Ramos (cell line): Measurements from ENCODE around the gene EFHC2.
"Not testable (repeated sequence)": the region's sequence is repeated elsewhere in the genome, so short reads cannot be mapped to it uniquely, and the experiment has no call there.

Experiments
- in situ Hi-C: fragments of 300-500 bp; cut with MboI; formaldehyde crosslinking; loops from one replicate; pipeline ENCODE4 v1.14.3; 2022; ENCODE audit warnings: low sequenced_read_pairs; ENCODE audit not compliant: unreplicated experiment

Gene EFHC2

DNA sequence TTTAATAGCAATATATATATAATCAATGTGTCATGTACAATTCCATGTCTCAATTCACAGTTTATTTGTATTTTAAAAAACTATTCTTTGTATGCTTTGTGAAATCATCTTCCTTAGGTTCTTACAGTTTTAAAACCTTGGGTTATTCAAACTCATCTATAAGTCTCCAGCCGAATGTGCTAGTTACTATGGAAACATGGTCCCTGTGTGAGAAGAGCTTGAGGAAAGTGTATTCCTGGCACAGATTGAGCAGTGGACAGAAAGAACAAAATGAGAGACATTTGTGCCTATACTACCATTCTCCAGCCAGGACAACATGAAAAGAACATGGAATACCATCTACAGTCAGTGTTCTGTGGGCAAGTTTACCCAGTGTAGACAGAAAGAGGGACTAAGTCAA lies 103.4 kb downstream of the EFHC2 start:
- in situ Hi-C loops, result no loop called here

DNA sequence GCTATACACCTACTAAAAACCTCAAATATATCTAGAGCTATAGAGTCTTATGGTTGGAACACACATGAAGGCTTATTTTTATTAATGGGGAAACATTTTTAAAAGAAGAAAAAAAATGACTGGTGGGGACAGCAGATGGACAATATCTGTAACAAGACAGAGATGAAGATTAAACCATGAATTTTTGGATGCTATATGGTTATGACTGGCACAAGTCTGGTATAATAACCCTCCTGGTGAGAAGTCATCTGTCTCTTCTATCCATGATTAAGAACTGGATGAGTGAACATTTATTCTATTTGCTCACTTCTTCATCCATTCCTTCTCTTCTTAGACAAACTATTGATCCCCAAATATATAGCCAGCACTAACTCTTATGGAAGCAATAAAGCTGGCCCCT lies 104.4 kb downstream of the EFHC2 start:
- in situ Hi-C loops, result no loop called here

DNA sequence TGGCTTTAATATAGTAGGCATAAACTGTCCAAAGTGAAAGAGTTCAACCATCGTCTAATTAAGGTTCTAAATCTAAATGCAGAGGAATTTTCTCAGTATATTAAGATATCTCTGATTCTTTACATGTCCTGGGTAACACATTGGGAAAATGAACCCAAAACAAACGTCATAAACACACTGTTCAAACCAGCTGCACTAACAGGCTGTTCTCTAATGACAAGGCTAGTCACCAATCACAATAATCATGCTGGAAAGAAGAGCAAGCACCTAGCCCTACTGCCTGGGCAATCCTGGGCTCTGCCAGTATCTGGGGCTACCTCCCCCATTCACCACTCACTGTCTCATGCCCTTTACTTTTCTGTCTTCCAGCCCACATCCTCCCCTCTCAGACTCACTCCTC lies 107.9 kb downstream of the EFHC2 start:
- in situ Hi-C loops, result no loop called here

DNA sequence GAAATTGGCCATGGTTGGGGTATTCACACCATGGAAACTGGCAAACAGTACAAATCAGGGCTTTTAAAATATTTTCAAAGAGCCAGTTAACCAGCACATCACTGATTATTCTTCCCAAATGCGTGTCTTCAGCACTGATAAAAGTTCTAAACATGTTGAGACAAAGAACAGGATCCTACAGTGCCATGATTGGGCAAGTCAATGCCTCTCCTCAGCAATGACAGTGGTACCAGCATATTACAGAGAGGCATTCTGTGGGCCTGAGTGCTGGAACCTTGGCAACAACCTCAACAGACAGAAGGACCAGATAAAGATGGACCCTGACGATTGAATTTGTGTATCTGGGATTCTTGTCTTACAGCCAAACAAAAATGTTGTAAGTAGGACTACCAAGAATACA lies 108.9 kb downstream of the EFHC2 start:
- in situ Hi-C loops, result no loop called here

DNA sequence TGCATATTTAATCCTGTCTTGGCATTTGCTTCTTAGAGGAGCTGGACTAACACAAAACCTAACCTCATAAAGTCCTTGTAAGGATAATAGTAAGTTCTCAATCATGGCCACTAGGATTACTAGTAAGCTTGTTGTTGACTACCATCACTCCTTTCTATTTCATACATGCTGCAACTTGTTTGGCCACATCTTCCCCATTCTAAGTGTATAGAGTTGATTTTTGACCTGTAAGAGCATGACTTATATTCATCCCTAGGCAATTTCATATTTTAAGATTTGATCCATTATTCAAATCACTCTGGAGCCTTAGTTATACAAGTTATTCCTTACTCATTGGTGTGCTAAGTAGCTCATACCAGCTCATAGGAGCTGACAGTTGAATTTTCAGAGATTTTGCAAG lies 109.4 kb downstream of the EFHC2 start:
- in situ Hi-C loops, result no loop called here

DNA sequence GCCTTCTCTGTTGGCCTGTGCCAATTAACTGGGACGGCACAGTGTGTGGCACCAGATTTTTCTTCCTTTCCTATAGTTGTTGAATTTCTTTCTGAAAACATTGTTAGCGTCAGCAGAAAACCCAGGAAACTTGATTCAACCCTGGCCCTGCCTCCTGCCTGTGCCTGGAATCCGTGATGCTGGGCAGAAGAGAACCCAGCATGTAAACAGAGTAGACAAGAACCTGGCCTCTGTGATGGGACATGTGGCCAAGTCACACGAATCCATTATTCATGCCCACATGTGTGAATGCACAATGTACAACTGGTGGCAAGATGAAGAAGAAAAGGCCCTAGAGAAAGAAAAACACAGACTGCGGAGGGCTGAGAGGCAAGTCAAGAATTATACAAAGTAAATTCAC lies 111.4 kb downstream of the EFHC2 start:
- in situ Hi-C loops, result no loop called here

DNA sequence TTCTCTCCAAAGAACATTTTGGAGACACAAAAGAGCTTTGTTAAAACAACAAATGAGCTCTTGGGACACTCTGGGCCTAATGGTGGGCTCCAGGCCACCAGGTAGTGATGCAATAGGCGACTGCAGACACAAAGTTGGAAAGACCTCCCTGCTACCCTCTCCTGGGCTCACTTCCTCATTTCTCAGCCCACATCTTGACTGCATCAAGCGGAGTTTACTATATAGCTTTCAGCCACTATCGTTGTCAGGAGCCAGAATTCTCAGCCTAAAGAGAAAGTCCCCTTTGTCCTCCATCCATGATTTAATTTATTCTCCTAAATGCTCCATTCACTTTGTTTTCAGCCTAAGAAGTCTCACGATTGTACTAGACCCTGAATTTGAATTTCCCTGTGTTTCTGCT lies 114.9 kb downstream of the EFHC2 start:
- in situ Hi-C loops, result no loop called here

DNA sequence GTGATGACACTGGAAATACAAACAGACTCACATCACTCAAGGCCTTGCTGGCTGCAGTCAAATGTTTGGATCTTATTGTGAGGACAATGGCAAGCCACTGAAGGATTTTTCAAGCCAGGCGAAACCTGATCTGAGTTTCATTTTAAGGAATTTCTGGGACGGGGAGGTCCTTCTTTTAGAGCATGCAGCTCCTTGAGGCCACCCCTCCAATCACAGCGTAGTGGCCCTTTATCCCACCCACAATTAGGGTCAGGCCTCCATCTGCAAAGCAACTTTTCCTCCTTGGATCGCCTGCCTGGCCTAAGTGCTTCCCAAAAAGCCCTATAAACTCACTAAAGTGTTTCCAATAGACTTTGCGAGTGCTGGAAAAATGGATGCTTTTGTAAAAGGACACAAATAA lies 115.5 kb downstream of the EFHC2 start:
- in situ Hi-C loops, result no loop called here

DNA sequence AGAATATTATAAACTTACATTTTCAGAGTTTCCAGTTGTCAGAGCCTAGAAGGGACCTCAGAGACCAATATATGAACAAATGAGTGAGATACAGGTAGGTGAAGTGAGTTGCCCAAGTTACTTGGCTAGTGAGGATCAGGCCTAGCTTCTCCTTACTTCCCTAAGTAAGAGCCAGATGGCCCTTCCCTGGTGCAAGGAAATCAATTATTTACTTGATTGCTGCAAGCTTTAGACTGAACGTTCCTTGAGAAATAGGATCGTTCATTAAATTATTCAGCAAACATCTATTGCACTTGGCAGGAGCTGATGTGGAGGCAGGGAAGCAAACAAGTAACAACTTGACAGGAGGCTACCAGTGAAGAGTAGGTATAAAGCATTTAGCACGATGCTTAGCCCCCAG lies 117.8 kb downstream of the EFHC2 start:
- in situ Hi-C loops, result no loop called here

DNA sequence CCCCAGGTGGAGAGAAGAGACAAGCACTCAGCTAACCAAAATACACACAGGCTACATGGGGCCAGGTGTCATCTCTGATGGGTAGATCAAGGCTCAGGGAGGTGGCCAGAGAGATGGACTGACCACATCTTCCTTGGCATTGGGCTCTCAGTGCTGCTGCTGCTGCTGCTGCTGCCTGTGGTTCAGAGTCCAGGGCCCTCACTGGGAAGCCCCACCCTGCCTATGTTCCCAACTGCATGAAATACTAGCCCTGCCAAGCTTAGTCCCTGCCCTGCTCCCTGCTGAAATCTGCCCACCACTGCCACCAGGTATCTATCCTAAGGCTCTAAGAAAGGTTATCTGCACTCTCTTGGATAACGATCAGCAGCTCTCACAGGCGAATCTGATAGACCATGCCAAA lies 118.7 kb downstream of the EFHC2 start:
- in situ Hi-C loops, result no loop called here

DNA sequence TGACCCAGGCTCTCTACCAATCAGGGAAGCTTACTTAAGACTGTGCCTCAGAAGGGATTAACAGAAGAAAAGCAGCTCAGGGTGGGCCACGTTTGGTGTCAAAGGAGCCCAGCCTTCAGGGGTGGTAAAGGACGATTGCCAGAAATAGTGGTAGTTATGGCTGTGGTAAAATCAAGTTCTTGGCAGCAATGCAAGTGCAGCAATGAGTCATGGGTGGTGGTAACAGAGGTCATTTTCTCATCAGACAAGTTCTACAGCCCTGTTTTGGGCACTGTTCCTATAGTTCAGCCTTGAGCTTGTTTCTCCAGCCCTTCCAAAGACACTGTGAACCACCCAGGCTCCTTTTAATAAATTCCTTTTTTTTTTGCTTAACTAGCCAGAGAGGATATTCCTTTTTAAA lies 120.3 kb downstream of the EFHC2 start:
- in situ Hi-C loops, result no loop called here

DNA sequence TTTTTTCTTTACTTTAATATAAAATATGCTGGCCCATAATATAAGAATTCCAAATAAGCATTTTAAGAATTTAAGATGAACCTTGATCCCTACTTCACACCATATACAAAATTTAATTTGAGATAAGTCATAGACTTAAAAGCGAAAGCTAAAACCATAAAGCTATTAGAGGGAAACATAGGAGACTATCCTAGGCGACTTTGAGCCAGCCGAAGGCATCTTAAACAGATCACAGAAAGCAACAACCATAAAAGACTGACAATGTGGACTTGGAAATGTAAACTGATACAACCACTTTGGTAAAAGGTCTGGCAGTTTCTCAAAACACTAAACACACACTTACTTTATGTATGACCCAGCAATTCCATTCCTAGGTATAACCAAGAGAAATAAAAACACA lies 125.0 kb downstream of the EFHC2 start:
- in situ Hi-C loops, result no loop called here

DNA sequence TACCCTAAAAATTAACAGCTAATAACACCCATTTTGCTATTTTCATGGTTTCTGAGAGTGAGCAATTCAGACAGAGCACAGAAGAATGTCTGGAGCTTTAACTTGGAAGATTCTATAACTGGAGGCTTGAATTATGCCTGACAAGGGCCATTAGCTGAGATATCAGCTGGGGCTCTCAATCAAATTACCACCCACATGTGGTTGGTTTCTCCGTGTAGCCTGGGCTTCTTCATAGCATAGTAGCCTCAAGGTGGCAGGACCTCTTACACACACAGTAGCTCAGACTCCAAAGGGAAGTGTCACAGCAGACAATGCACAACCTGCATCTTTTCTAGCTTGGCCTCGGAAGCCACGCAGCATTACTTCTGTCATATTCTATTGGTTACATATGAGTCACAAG lies 127.3 kb downstream of the EFHC2 start:
- in situ Hi-C loops, result no loop called here

DNA sequence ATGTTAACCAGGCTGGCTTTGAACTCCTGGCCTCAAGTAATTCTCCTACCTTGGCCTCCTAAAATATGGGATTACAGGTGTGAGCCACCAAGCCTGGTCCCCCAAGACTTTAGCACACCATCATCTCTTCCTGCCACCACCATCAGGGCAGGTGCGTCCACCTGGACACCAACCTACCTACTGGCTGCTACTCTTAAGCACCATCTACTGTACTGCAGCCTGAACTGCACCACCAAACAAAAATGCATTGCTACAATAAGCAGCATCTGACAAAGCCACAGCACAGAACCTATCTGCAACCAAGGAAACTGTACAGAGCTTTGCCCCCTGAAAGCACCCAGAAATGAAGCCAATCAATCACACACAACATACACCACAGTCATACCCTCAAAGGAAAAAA lies 139.7 kb downstream of the EFHC2 start:
- in situ Hi-C loops, result no loop called here

DNA sequence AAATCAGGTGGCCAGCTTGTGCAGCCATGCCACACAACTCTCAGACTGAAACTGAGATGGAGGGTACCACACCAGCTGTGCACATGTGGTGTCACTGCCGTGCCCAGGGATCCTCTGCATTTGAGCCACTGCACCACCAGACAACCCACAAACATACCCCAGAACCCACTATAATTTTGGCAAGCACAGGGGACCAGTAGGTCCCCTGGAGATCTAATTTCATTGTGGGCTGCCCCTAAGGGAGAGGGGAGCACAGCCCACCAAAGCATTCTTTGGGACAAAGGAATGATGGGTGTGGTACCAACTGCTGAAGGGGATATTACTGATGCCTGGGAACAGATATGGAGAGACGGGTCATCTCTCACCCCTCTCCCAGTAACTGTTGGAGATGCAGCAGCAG lies 140.9 kb downstream of the EFHC2 start:
- in situ Hi-C loops, result no loop called here

DNA sequence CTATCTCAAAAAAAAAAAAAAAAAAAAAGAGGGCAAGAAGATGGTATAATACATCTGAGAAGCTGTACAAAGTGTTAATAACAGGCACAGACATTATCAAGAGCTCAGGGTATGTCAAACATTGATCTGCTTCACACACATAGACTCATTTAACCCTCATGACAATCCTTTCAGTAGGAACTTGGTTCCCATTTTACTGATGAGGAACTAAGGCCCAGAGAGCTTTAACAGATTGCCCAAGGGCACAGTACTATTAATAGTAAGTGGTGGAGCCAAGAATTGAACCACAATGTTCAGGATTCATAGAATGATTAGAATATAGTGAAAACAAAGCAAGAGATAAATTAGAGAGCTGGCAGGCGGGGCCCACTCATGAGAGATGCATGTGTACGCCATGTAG lies 154.4 kb downstream of the EFHC2 start:
- in situ Hi-C loops, result no loop called here

DNA sequence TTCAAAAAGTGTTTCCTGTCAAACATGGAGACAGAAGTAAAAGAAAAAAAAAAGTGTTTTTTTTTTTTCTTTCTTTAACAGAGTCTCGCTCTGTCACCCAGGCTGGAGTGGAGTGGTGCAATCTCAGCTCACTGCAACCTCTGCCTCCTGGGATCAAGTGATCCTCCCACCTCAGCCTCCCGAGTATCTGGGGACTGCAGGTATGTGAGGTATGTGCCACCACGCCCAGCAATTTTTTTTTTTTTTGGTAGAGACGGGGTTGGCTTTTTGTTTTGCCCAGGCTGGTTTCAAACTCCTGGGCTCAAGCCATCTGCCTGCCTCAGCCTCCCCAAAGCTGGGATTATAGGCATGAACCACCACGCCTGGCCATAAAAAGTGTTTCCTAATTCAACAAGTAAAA lies 155.6 kb downstream of the EFHC2 start:
- in situ Hi-C loops, result not testable (repeated sequence)

DNA sequence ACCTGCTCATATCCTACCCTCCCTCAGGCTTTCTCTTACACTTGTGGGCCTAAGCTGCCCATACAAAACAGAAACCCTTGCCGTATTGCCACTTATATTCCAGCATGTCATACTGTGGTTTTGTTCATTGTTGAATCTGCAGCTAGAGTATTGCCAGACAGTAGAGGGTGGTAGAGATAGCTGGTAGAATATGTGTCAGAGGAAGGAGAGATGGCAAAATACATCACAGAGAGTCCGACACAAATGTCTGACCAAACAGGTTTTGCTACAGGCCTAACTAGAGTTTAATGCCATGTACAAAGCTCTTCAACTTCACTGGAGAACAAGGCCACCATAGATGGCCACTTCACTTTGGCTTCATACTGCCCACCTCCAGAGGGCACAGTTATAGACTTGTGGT lies 160.1 kb downstream of the EFHC2 start:
- in situ Hi-C loops, result no loop called here

DNA sequence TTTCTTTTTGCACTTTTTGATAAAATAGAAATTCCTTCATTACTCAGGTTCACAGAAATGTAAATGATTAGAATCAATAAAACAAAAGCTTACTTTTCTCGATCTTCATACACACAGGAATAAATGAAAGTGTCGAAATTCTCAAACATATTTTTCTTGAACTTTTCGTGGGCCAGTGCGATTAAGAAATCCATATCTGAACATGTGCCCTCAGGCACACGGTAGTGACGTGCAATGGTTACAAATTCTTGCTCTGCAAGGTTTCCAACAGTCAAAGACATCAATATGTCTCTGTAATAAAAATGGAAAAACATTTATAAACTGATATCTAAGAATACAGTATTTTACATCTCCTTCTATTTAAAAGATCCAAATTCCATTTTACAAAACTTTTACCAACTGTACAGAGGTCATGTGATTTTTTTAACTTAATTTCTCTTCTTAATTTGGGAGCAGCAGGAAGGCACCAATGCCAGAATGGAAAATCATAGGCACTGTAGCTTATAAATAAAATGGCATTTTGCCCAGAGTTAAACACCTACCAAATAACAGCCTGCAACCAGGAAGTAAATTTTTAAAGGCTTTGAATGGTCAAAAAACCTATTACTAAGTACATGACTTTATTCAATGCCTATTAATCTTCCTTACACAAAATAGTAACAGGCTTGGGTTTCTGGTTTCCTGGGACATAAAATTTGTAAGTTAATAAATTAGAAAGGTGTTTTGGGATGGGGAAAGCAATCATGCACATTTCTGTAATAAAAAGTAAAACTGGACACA lies 165.0 kb downstream of the EFHC2 start:
- in situ Hi-C loops, result no loop called here

DNA sequence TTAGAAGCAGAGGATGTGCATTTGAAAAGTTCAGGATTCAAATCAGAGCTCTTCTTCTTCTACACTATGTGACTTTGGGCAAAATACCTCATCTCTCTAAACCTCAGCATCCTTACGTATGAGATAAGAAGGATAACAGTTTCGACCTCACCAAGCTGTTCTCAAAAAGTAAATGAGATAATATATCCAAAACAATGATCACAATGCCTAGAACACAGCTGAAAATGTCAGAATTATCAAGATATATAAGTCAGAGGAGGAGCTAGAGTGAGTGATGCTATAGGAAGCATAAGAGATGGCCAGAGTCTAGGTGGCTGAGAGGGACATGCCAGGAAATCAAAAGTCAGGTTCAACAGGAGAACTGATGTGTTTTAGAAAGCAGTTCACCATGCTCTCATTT lies 168.0 kb downstream of the EFHC2 start:
- in situ Hi-C loops, result no loop called here

DNA sequence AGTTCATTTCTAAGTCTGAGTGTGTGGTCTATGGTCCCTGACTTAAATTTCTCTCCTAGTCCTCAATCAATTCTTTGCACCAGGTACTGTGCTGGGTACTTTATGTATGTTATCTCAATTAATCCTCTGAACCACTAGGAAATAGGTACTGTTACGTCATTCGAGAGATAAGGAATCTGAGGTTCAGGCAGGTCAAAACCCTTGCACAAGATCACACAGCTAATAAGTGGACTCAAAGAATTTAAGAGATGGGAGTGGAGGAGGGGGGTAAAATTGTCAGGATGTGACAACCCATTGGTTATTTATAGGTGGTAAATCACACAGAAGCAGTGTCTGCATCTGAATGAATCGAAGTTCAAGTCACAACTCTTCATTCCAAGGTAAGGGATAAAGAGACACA lies 169.4 kb downstream of the EFHC2 start:
- in situ Hi-C loops, result no loop called here

DNA sequence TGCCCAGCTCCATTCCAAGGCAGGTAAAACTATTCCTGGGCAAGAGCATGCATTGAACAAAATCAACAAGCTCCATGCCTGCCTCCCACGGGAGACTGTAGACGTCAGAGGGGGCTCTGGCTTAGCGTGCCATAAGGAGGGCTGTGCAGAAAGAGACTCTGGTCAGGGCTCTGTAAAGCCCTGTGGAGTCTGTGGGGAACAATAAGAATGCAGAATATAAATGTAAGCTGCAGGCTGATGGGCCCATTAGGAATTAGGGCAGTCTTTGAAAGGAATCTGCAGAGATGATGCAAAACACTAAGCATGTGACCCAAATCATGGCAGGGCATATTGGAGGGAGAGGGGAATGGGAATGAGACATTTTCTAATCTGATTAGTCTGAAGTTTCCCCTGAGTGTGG lies 170.3 kb downstream of the EFHC2 start:
- in situ Hi-C loops, result no loop called here

DNA sequence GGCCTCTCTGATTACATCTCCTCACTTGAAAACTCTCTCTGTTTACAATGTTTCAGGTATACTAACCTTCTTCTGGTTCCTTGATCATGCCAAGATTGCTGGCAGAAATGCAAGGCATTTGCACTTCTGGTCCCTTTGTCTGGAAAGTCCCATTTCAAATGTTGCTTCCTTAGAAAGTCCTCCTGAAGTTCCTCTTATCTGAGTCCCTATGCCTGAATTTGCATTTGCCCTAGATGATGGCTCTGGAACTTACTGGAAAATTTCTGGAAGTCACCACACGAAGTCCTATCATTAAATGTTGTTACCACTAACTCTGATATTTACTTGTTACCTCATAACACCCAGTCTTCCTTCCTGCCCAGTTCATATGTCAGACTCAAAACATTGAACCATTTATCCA lies 176.4 kb downstream of the EFHC2 start:
- in situ Hi-C loops, result no loop called here
